Stimulated activated CD4-positive, alpha-beta T cell treated with anti-CD3 and anti-CD28 coated beads, Interleukin-2, amount 100 ng/mL, for 48 hours (primary cell): ENCODE data around the gene YY1.
A peak's percentile ranks its signal among the peaks of the same experiment; 100 is the strongest.
"Not testable (repeated sequence)": the region's sequence is repeated elsewhere in the genome, so short reads cannot be mapped to it uniquely, and the experiment has no call there.

Experiments used
- DNase-seq, 2 donors: peaks; one replicate each; pipeline ENCODE4 v3.0.0-alpha.2; 2020

YY1 gene

DNA sequence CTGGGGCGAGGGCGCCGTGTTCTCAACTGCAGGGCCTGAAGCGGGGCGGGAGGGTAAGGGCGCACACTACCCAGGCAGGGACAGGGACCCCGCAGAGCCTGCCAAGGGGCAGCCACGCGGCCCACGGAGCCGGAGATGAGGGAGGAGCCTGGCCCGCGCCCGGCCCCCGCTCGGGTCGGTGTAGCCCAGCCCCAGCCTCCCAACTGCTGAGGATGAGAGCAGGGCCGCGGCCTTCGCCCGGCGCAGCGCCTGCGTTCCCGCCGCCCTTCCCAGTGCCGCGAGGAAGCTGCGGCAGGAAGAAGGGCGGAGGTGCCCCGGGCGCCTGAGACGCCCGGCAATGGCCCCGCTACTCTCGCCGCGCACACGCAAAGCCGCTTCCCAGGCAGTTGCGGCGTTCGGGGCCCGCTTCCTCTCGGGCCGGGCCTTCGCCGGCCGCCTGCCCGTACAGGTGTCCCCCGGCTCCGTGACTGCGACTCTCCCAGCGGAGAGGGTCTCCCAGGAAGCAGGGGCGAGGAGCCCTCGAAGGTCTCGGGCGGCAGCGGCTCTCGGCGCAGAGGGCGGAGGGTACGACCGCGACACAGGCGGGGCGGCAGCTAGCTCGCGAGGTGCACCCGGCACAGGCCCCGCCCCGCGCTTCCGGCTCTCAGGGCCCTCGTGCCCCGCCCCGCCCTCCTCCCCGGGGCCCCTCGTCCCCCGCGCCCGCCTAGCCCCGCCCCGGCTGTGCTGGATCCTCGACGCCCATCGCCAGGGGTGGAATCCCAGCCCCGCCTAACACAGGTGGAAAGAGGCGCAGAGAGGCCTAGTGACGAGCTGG lies 24.8 kb upstream of the YY1 start:
- peak; percentile 88 to 92 for DNase-seq

DNA sequence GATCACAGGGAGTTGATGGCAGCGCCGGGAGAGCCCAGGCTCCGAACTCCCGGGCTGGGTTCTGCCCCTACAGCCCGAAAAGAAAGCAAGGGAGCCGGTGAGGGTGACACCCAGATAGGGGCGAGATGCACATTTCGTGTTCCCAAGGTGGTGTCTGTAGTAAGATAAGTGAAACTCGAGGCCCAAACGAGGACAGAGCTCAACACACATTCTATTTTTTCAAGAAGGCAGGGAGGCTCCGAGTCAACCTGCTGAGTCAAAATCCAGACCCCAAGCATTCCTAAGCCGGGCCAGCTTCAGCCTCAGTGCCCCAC lies 24.2 kb upstream of the YY1 start:
- DNase-seq = no peak

DNA sequence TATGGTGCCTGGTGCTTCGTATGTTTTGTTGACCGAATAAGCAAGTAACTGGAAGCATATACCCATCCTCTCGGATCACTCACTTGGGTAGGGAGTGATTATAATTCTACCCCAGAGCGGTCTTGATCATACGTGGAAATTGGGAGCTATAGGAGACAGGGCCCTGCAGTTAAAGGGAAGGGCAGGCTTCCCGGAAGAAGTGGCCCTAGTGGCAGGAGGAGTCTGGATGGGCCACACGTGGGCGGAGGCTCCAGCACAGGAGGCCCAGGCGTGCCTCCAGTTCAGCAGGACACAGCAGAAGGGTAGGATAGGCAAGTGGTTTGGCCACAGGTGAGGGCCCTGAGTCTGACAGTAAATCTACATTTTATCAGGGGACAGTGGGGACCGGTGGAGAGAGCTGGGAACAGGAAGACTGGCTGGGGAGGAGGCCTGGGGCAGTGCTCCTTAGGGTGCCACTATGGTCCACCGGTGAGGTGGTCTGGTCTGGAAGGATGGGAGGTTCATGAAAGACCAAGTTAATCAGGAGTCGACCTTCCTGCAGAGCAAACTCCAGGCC lies 23.5 kb upstream of the YY1 start:
- DNase-seq = no peak

DNA sequence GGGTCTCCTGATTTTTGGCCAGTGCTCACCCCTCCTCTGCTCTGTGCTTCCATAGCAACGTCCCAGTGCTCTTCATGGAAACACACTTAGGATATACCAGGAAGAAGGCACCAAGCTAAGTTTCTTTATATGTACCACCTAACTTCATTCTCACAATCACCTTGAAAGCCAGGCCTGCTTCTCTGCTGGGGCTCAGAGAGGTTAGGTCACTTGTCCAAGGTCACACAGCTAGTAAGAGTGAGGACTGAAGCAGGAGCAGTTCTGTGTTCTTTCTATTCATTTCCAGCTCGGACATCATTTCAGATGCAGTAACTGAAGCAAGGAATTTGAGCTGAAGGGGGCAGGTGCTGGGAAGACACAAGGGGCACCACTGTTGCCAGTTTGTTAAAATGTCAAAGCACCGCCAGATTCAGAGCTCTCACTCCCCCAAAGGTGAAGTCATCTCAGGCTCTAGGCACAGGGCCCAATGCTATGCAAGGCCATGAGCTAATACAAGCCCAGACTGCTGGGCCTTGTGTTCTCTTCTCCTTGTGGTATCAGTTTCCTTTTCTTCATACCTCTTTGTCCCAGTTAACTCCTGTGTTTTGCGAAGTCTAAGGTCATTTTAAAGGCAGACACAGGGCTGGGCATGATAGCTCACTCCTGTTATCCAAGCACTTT lies 19.7 kb upstream of the YY1 start:
- no peak for DNase-seq

DNA sequence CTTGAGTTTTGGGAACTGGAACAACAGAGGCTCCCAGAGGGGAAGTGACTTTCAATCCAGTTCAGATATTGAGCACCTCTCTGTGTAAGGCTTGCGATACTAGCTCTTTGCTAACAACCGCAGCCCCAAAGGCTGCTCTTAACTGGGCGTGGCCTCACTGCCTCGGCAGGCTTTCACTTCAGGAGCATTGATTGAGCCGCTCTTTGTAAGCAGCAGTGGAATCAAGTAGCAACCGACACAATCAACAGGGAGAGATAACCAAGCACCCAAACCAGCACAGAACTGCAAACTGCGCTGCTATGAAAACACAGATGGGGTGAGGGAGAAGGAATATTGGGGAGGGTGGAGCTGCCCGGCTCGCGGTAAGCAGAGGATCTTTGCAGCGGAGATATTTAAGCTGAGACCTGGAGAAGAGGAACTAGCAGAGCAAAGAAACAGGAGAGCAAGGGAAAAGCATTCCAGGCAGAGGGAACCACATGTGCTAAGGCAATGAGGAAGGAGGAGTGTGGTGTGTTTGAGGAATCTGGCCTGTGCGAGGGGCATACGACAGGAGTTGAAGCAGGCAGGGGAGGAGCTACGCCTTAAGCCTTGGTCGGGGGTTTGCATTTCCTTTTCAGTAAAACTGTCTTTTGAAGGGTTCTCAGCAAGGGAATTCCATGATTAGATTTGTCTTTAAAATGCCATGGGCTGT lies 17.3 kb upstream of the YY1 start:
- DNase-seq = peak; percentile 52 to 58

DNA sequence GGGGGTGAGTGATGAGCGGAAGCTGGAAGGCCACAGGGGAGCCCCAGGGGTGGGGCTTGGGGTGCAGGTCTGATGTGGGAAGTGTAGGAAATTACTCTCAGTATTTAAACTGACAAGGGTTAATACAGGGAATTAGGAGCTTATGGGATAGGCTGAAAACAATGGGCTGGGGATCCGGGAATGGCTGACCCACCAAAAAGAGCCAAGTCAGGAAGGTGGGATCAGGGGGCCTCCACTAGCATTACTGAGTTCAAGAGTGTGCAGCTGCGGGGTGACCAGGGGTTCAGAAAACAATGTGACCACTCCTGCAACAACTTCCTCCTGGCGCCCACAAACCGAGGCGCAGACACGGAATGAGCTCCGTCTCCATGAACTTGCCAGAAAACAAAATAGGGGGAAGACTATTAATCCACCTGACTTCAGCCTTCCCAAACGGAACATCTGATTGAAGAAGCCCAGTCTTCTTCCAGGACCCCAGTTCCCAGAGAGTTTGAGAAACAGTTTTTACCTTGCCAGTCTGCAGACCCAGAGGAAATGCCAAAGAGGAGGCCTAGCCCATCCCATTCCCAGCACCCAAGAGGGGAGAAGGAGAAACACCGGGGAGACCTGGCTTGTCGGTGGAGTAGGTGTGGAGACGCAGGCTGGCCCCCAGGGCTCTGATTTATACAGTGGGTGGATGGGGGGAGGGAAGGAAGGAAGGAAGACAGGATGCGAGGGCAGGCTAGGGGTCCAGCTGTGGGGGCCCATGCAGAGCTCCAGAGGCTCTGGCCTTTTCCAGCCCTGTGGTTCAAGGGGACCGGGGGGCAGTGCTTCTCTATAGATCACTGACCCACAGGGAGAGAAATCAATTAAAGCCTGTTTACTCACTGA lies 16.5 kb upstream of the YY1 start:
- DNase-seq = no peak

DNA sequence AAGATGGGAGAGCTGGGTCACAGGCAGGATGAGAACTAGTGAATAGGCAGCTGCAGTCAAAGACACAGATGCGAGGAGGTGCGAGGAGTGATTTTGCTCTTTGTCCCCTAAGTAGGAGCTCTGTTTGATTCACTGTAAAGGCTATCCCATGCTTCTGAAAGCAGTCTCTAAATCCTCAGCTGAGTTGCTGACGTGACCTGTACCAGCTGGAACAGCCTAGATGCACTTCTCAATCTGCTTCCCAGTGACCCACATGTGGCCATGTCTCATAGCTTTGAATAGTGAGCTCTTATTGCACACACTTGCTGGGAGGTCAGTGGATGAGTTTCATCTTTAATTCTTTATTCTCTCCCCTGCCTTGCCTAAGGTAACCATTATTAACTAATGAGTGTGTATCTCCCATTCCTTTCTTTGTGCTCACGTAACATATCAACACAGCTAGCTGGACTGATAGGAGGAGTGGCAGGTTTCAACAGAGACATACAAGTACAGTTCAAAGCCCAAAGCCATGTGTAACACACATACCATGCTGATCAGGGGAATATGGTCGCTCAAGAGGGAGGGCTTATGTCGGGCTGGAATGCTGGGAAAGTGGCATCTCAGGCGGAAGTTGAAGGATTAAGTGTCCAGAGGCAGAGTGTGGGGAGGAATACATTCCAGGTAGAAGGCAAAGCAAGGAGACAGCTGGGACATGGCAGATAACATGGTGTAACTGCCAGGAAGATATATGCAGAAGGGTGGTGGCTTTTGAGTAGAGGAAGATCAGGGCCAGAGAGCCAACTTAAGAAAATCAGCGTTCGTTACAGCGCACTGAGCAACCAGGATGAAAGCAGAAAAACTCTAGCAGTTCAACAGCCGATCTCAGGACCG lies 15.4 kb upstream of the YY1 start:
- no peak for DNase-seq

DNA sequence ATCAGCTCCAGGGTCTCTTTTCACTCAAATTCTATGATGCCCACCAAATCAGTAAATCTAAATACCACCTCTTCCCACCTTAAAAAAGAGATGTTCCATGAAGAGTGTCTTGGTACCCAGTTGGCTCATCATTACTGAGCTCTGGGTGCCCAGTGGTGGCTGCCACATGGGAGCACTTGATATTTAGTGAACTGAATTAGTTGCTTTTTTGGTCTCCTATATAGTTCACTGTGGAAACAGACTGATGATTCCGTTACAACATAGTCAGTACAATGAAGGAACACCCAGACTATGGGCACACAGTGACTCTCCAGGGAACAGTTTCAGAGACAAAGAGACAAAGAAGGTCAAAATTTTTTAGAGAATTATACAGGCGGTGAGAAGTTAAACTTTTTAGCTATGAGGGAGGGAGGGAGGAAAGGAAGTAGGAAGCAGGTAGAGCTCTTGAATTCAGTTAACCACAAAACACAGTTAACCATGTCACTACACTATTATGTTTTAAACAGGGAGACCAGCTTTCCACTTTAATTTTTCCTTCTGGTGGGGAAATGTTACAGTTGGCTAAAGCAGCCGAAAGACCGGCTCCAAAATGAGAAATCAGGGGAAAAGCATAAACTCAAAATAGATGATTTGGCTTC lies 14.6 kb upstream of the YY1 start:
- no peak for DNase-seq

DNA sequence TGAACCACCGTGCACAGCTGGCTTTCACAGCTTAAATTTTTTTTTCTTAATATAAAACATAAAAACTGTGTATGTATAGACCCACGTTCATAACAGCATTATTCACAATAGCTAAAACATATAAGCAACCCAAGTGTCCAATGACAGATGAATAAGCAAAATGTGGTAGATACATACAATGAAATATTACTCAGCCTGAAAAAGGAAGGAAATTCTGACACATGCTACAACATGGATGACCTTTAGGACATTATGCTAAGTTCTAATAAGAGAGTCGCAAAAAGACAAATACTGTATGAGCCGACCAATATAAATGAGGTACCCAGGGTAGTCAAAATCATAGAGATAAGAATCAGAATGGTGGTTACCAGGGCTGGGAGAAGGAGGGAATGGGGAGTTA lies 13.8 kb upstream of the YY1 start:
- no peak for DNase-seq

DNA sequence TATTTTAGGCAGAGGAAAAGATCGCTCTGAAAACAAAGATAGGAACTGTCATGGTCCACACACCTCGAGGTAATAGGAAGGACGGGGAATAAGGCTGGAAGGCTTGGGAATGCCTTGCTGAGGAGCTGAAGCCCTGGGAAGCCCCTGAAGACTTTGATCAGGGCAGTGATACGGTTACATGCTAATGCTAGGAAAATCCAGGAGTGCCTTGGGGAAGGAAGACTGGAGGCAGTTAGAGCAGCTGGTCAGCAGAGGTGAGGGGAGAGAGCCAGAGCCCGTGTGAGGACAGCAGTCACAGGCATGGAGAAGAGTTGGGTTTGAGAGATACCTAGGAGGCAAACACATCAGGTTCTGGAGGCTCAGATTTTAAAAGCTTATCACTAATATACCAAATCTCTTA lies 8.6 kb upstream of the YY1 start:
- no peak for DNase-seq

DNA sequence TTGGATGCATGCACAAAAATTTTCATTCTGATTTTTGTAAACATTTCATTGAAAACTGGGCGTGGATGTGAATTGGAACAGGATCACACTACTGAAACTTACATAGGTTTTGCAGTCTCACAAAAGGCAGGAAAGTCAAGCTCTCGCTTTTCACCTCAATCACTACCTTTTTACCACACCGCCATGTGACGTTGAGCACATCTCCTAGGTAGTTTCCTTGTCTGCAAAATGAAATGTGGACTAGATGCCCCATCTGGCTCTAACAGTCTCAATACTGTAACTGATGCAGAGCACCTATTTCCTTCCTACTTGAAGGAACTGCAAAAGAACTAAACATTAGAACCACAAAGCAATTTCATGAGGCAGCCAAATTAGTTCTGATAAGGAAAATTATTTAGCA lies 4.4 kb upstream of the YY1 start:
- DNase-seq = no peak

DNA sequence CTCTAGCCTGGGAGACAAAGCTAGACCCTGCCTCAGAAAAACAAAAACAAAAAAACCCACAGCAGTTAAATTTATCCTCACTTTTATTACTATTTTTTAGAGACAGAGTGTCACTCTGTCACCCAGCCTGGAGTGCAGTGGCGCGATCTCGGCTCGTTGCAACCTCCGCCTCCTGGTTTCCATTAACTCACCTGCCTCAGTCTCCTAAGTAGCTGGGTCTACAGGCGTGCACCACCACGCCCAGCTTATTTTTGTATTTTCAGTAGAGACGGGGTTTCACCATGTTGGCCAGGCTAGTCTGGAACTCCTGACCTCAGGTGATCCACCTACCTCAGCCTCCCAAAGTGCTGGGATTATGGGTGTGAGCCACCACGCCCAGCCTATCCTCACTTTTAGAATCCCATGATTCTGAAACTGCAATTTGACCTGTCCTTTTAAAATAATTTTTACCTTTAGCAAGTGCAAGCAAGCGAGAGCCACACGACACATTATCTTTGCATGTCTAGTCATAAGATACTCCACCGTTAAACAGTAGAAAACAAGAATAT lies 2.6 kb upstream of the YY1 start:
- not testable (repeated sequence) for DNase-seq

DNA sequence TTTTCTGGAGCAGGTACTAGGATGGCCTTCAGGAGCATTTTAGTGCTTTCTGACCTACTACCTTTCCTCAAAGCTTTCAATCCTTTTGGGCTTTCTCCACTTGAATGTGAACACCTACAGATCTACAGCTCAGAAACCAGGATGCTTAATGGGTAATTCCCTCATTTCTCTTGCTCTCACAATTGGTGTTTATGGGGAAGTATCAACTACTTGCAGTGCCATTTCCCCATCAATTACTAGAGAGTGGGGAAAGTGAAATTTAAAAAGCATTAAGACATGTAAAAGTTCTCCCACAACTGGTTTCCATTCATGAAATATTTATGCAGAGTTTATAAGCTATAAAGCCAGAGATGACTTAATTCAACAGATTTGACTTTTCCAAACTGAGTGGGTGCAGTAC lies 2.1 kb upstream of the YY1 start:
- no peak for DNase-seq

DNA sequence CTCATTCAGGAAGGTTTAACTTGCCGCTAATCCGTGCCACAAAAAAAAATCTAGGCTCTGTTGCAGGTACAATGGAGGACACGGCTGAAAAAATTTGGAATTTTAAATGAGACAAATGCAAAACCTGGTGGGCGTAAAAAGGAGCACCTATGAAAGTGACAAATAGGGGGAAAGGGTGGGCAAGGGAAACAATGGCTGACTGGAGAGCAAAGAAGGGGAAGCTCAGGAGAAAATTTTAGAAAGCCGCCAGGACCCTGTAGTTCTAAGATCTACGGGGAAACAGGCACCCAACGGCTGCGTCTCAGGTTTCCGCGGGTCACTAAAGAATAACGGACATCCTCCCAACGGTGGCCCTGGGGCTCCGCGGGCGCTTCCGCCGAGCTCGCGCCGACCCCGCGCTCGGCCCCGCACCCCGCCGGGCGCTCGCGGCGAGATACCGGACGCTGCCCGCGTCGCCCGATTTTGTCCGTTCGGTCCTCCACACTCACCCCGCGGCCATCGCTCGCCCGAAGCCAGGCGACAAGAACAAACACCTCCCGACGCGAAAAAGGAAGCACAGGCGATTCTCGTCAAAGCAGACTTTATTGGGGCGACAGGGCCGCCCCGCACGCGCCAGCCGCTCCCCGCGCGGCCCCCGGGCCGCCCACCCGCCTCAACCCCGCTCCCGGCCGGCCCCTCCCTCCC lies 1.1 kb upstream of the YY1 start:
- DNase-seq = peak; percentile 38 to 56

DNA sequence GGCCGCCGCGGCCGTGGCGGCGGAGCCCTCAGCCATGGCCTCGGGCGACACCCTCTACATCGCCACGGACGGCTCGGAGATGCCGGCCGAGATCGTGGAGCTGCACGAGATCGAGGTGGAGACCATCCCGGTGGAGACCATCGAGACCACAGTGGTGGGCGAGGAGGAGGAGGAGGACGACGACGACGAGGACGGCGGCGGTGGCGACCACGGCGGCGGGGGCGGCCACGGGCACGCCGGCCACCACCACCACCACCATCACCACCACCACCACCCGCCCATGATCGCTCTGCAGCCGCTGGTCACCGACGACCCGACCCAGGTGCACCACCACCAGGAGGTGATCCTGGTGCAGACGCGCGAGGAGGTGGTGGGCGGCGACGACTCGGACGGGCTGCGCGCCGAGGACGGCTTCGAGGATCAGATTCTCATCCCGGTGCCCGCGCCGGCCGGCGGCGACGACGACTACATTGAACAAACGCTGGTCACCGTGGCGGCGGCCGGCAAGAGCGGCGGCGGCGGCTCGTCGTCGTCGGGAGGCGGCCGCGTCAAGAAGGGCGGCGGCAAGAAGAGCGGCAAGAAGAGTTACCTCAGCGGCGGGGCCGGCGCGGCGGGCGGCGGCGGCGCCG lies 381 bp downstream of the YY1 start:
- peak in 1 of 2 donors; percentile 18 for DNase-seq

DNA sequence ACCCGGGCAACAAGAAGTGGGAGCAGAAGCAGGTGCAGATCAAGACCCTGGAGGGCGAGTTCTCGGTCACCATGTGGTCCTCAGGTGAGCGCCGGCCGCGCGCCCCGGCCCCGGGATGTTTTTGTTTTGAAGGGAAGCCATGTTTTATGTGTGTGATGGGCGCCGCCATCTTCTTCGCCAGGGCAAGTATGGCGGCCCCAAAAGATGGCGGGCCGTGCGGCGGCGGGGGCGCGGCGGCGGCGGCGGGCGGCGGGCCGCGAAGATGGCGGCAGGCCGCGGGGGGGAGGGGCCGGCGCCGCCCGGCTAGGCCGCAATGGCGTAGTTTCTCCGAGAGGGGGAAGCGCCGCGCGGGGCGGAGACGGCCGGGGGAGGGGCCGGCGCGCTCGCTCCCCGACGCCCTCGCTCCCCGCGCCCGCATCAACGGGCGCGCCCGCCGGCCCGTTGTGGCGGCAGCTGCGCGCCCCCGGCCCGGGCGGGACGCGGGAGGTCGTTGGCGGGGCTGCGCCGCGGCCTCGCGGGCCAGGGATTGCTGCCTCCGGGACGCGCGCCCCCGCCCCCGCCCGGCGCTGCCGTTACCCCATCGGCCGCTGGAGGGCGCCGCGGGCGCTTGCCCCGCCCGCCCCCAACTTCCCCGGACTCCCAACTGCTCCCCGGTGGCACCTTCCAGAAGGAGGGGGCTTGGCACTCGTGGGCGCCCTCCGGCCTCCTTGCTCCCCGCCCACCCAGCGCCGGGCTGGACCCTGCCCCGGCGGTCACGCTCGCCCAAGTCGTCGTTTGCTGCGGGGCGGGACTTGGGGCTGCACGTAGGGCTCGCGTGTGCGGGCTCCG lies 1.1 kb downstream of the YY1 start:
- DNase-seq = peak; percentile 77 to 85

DNA sequence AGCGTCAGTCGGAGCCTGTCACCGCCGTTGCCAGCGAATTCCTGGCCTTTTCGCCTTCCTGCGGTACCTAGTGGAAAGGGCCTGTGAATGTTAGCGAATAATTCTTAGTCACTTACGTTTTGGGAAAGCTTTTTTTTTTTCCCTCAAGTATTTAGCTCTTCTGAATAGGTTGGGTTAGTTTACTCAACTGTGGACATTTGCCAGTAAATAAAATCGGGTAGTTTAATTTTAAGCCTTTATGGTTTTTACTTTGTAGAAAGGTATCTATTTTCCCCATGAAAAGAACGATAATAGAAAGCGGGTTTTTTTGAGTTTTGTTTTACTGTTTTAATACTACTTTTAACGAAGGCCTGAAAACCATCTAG lies 1.7 kb downstream of the YY1 start:
- no peak for DNase-seq

DNA sequence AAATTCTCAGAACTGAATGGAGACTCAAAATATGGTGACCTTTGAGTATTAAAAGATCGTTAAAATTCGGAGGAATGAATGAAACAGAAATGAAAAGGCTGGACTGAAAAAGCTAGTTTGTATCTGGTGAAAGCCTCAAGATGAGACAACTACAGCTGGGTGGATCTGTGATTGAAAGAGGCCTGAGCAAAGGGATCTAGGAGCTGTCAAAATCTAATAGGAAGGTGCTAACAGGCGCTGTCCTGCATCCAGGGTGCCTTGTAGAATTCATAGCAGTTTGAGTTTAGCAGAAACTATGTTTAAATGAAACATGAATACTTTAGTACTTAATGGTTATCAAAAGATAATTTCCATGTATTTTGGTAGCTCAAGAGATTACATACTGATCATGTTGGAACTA lies 2.3 kb downstream of the YY1 start:
- DNase-seq = no peak

DNA sequence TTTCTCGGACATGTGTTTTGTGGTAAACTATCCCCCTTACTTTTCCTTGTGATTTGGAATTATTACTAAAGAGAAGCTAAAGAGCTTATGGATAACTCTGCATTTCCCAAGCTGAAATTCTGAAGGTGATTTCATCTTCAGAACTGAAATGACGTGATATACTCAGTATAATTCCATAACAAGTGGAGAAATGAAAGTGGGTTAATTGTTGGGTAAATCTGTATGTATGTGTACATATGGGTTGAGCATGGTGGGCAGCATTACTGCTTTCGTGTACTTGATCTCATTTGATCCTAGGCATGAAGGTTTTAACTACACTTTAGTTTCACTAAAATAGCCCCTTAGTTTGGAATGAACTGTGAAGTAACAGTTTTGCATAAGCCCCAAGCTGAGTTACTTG lies 4.1 kb downstream of the YY1 start:
- no peak for DNase-seq
